ENCODE data around the gene NHLRC4. TPM values are rescaled to one million over a fixed set of nuclear protein-coding genes. Genes with fewer than 3 reads are reported as not detected.

Gene NHLRC4
- total RNA-seq, 1 donor from 2014 or later = 1.0 TPM

DNA sequence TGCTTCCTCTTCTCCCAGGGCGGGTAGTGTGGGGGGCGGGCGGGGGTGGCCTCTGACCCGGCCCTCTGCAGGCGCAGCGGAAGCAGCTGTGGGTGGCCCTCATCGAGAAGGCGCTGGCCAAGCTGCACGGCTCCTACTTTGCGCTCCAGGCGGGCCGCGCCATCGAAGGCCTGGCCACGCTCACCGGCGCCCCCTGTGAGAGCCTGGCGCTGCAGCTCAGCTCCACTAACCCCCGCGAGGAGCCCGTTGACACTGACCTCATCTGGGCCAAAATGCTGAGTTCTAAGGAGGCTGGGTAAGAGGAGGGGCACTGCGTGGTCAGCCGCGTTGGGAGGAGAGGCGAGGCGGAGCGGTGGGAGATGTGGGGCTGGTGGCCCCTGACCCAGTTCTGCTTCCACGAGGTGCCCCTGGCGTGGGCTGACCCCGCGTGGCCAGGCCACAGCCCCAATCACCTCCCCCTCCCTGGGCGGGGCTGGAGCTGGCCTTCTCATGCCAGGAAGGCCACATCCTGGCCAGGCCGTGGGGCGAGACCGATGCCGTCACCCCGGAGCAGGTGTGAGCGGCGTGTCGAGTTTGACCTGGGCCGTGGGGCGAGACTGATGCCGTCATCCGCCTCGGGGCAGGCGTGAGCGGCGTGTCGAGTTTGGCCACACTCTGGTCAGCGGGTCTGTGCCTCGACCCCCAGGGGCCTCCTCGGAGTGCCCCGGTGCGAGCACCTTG, 17.1 kb upstream of the NHLRC4 start:
- H3K27ac Mint-ChIP-seq = no peak overlapping the region
- ATAC-seq (ENCODE audit: low read depth) = no peak
- H3K27me3 Mint-ChIP-seq = no peaks in the 10 kb centered on the region
- ChIA-PET POLR2A (no interaction called here), CTCF (no interaction called here)
- no peak for TF ChIP-seq CTCF (IDR thresholded peaks at IDR 0.05)
- H3K9me3 Mint-ChIP-seq = no peaks in the 10 kb centered on the region
- intact Hi-C loops (cut with micrococcal nuclease) = no loop called here
- no peak overlapping the region for H3K4me3 Mint-ChIP-seq
- peaks cover 8% of the 10 kb centered on the region for H3K36me3 Mint-ChIP-seq (ENCODE audit: low read depth)
- H3K4me1 Mint-ChIP-seq = no peaks in the 10 kb centered on the region
- DNase-seq = no peak

DNA sequence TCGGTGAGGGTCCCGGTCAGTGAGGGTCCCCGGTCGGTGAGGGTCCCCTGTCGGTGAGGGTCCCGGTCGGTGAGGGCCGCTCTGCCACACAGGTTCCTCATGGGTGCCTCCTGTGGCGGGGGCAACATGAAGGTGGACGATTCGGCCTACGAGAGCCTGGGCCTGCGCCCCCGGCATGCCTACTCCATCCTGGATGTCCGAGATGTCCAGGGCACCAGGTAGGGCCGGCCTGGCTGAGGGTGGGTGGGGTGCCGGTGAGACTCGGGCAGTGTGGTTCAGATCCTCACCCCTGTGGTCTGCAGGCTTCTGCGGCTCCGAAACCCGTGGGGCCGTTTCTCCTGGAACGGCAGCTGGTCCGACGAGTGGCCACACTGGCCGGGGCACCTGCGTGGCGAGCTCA, 15.6 kb upstream of the NHLRC4 start:
- CTCF ChIA-PET = no interaction called here
- Mint-ChIP-seq H3K36me3 (ENCODE audit: low read depth) (peaks cover 6% of the 10 kb centered on the region), H3K4me1 (no peaks in the 10 kb centered on the region), H3K4me3 (no peak overlapping the region), H3K9me3 (no peaks in the 10 kb centered on the region), H3K27me3 (no peaks in the 10 kb centered on the region), H3K27ac (no peak overlapping the region)
- POLR2A ChIA-PET = no interaction called here
- ATAC-seq (ENCODE audit: low read depth) (no peak), DNase-seq (no peak)
- TF ChIP-seq CTCF (IDR thresholded peaks at IDR 0.05) = no peak
- intact Hi-C loops (cut with micrococcal nuclease) = no loop called here

- Mint-ChIP-seq H3K9me3 (no peaks in the 10 kb centered on the region), H3K4me3 (no peak overlapping the region), H3K4me1 (no peaks in the 10 kb centered on the region), H3K27ac (no peak overlapping the region), H3K27me3 (no peaks in the 10 kb centered on the region), H3K36me3 (ENCODE audit: low read depth) (peaks cover 6% of the 10 kb centered on the region)
- ChIA-PET CTCF (no interaction called here), POLR2A (no interaction called here)
- ATAC-seq (ENCODE audit: low read depth) = no peak
- intact Hi-C loops (cut with micrococcal nuclease) = no loop called here
- no peak for TF ChIP-seq CTCF (IDR thresholded peaks at IDR 0.05)
- DNase-seq = no peak
Observed at GRCh38 chr16:552171-552570, 14.6 kb upstream of the NHLRC4 start.

- ATAC-seq (ENCODE audit: low read depth) = no peak
- DNase-seq = no peak
- Mint-ChIP-seq H3K4me1 (no peaks in the 10 kb centered on the region), H3K27ac (no peak overlapping the region), H3K36me3 (ENCODE audit: low read depth) (peaks cover 6% of the 10 kb centered on the region), H3K9me3 (no peaks in the 10 kb centered on the region), H3K4me3 (no peak overlapping the region), H3K27me3 (peaks cover 4% of the 10 kb centered on the region)
- ChIA-PET POLR2A (no interaction called here), CTCF (no interaction called here)
- TF ChIP-seq CTCF (IDR thresholded peaks at IDR 0.05) = no peak
- intact Hi-C loops (cut with micrococcal nuclease) = no loop called here
Observed at GRCh38 chr16:553601-554296, 13.1 kb upstream of the NHLRC4 start.

DNA sequence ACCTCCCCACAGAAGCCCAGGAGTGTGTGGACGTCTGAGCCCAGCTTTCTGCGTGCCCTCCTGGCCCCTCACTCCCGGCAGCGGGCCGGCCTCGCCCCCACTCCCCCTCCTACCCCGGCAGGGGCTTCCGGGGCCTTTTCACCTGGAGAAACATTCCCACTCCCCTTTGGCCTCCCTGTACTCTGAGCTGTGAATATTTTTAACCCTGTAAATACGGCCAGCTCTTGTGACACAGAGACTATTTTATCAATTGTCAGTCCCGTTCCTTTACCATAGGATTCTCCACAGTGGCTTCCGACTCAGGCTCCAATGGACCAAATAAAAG, 12.5 kb upstream of the NHLRC4 start:
- Mint-ChIP-seq H3K9me3 (no peaks in the 10 kb centered on the region), H3K4me1 (no peaks in the 10 kb centered on the region), H3K27ac (no peak overlapping the region), H3K27me3 (peaks cover 4% of the 10 kb centered on the region), H3K4me3 (no peak overlapping the region), H3K36me3 (ENCODE audit: low read depth) (peaks cover 6% of the 10 kb centered on the region)
- ChIA-PET CTCF (no interaction called here), POLR2A (no interaction called here)
- no peak for DNase-seq
- intact Hi-C loops (cut with micrococcal nuclease) = no loop called here
- ATAC-seq (ENCODE audit: low read depth) = no peak
- no peak for TF ChIP-seq CTCF (IDR thresholded peaks at IDR 0.05)

Measured in activated B cell treated with CpG ODN at 0.5 μM for 24 hours (primary cell).